LNCaP clone FGC (cell line): Measurements from ENCODE around the gene TTLL13.

ENCODE experiments used
- DNase-seq: peaks from one replicate; pipeline ENCODE4 v3.0.0-alpha.2; 2011; ENCODE audit warnings: low read depth
- H3K4me3 ChIP-seq: 2 replicates; pipeline ENCODE4 v1.5.1; 2011; ENCODE audit warnings: mild to moderate bottlenecking, low read depth, low read length, control low read depth
- CTCF ChIP-seq: IDR thresholded peaks from 2 replicates; pipeline ENCODE4 v1.5.1; 2012; ENCODE audit warnings: mild to moderate bottlenecking; ENCODE audit not compliant: control insufficient read depth, insufficient read depth; ENCODE audit errors: extremely low read depth

TTLL13 gene

GRCh38 chr15:90225504-90226234 is 23.7 kb upstream of the TTLL13 start:
- no peak for DNase-seq
- no peak overlapping the region for H3K4me3 ChIP-seq
- TF ChIP-seq CTCF = no peak

- no peak overlapping the region for H3K4me3 ChIP-seq
- DNase-seq = no peak
- no peak for TF ChIP-seq CTCF
Measured at GRCh38 chr15:90227336-90227735, 22.0 kb upstream of the TTLL13 start.

- no peak overlapping the region for H3K4me3 ChIP-seq
- DNase-seq = no peak
- TF ChIP-seq CTCF = no peak
Measured at GRCh38 chr15:90227816-90228772, 21.3 kb upstream of the TTLL13 start.

- TF ChIP-seq CTCF = no peak
- DNase-seq = no peak
- no peak overlapping the region for H3K4me3 ChIP-seq
Measured at GRCh38 chr15:90228960-90229359, 20.4 kb upstream of the TTLL13 start.

GRCh38 chr15:90230071-90230494 is 19.3 kb upstream of the TTLL13 start:
- peak overlapping the region; percentile 20; the same call in 1 of the 2 replicates for H3K4me3 ChIP-seq

GRCh38 chr15:90230610-90231009 is 18.7 kb upstream of the TTLL13 start:
- H3K4me3 ChIP-seq = peak overlapping the region; percentile 20; the same call in 1 of the 2 replicates
- DNase-seq = no peak
- TF ChIP-seq CTCF = no peak

More at GRCh38 chr15:90230071-90230494, 19.3 kb upstream of the TTLL13 start:
- TF ChIP-seq CTCF = peak; percentile 29
- peak; percentile 89 for DNase-seq
